ENCODE measurements around the gene SH2D6.

DNA sequence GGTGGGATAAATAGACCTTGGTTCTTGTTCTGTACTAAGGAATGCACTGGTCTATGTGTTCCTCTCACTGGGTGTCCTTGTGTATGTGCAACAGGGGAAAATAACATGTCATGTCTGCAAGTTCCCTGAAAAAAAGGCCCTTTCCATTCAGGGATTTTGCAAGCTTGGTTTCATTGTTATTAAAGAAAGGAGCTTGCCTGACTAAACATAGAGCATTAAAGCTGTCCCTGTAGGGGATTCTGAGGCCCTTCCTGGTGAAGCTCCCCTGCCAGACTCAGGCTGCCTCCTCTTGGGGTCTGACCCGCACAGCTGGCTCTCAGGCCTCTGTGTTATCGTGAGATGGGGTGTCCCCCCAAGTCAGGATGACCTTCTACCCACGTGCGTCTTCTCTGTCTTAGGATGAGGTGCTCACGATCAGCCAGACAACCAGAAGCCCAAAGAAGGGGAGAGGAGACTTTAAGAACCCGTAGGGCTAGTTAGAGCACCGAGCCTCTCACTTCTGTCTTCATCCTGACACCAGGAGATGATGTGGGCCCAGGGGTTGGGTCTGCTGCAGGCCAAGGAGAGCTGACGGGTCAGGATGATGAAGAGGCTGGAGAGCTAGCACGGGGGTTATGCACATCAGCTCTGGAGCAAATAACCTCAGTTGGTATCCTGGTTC, 29.5 kb upstream of the SH2D6 start:
- TF ChIP-seq ZNF248 (tag by site-specific recombination; IDR thresholded peaks at IDR 0.05) = no peak
- TF ChIP-seq ZNF76 (tag by site-specific recombination; IDR thresholded peaks at IDR 0.05; ENCODE audit: borderline replicate concordance, low read depth) = no peak
- TF ChIP-seq ZNF639 (tag by site-specific recombination; IDR thresholded peaks at IDR 0.05) = no peak

All from HEK293 (cell line).